Nephron (organoid): ENCODE measurements around the gene TENM4.

Experiments used
- H3K27ac Mint-ChIP-seq, 3 experiments: 2 replicates each; pipeline ENCODE4 v1.8.0; 2020; ENCODE audit warnings: mixed read lengths in 3 of 3, mild to moderate bottlenecking in 2 of 3, moderate library complexity in 1 of 3
- H3K27me3 Mint-ChIP-seq: 2 replicates; pipeline ENCODE4 v1.8.0; 2021; ENCODE audit warnings: low read depth, mild to moderate bottlenecking, moderate library complexity, mixed read lengths
- H3K36me3 Mint-ChIP-seq: 2 replicates; pipeline ENCODE4 v1.8.0; 2020; ENCODE audit warnings: low read depth, mixed read lengths
- H3K4me1 Mint-ChIP-seq: 2 replicates; pipeline ENCODE4 v1.8.0; 2020; ENCODE audit warnings: mixed read lengths
- H3K4me3 Mint-ChIP-seq, 3 experiments: 2 replicates each; pipeline ENCODE4 v1.8.0; 2020; ENCODE audit warnings: mild to moderate bottlenecking in 3 of 3, mixed read lengths in 3 of 3, moderate library complexity in 2 of 3
- H3K9me3 Mint-ChIP-seq: 2 replicates; pipeline ENCODE4 v1.8.0; 2020; ENCODE audit warnings: mixed read lengths
- CTCF ChIP-seq, 3 experiments: fragments of 200-600 bp; sonication (generic); IDR thresholded peaks; one replicate each; pipeline ENCODE4 v1.5.0; 2021; ENCODE audit warnings: antibody characterized with exemption in 3 of 3; ENCODE audit not compliant: unreplicated experiment in 3 of 3

The TENM4 gene

GRCh38 chr11:79047980-79048379 lies 392.9 kb downstream of the TENM4 start:
- Mint-ChIP-seq H3K27me3 (peaks cover 3% of the 10 kb centered on the region), H3K9me3 (no peaks in the 10 kb centered on the region), H3K36me3 (peaks cover 9% of the 10 kb centered on the region), H3K4me1 (peaks cover 75% of the 10 kb centered on the region), H3K4me3 (no peak overlapping the region), H3K27ac (no peak overlapping the region)
- no peak for TF ChIP-seq CTCF (IDR thresholded peaks at IDR 0.05; ENCODE audit: unreplicated experiment in 3 of 3)

GRCh38 chr11:79047321-79047720 lies 393.5 kb downstream of the TENM4 start:
- H3K4me1 Mint-ChIP-seq: peaks cover 78% of the 10 kb centered on the region
- H3K9me3 Mint-ChIP-seq: no peaks in the 10 kb centered on the region
- H3K36me3 Mint-ChIP-seq: peaks cover 12% of the 10 kb centered on the region
- no peak overlapping the region for H3K4me3 Mint-ChIP-seq
- H3K27me3 Mint-ChIP-seq: peaks cover 3% of the 10 kb centered on the region
- peak overlapping the region in 1 of 3 experiments; percentile 29 for H3K27ac Mint-ChIP-seq
- TF ChIP-seq CTCF (IDR thresholded peaks at IDR 0.05; ENCODE audit: unreplicated experiment in 3 of 3): no peak

- Mint-ChIP-seq H3K4me1 (peaks cover 70% of the 10 kb centered on the region), H3K36me3 (peaks cover 6% of the 10 kb centered on the region), H3K4me3 (no peak overlapping the region), H3K27ac (peak overlapping the region; percentile 14 to 70 (median 60)), H3K9me3 (no peaks in the 10 kb centered on the region), H3K27me3 (peaks cover 3% of the 10 kb centered on the region)
- TF ChIP-seq CTCF (IDR thresholded peaks at IDR 0.05; ENCODE audit: unreplicated experiment in 3 of 3): no peak
Measured at GRCh38 chr11:79046366-79046765, 394.5 kb downstream of the TENM4 start.

GRCh38 chr11:79045800-79046304 lies 395.0 kb downstream of the TENM4 start:
- TF ChIP-seq CTCF (IDR thresholded peaks at IDR 0.05; ENCODE audit: unreplicated experiment in 3 of 3): no peak
- Mint-ChIP-seq H3K27me3 (peaks cover under 1% of the 10 kb centered on the region), H3K4me3 (no peak overlapping the region), H3K4me1 (peaks cover 67% of the 10 kb centered on the region), H3K36me3 (peaks cover 6% of the 10 kb centered on the region), H3K9me3 (no peaks in the 10 kb centered on the region), H3K27ac (peak overlapping the region; percentile 14 to 70 (median 39))

- H3K4me3 Mint-ChIP-seq: no peak overlapping the region
- TF ChIP-seq CTCF (IDR thresholded peaks at IDR 0.05; ENCODE audit: unreplicated experiment in 3 of 3): no peak
- peaks cover 60% of the 10 kb centered on the region for H3K4me1 Mint-ChIP-seq
- peaks cover 6% of the 10 kb centered on the region for H3K36me3 Mint-ChIP-seq
- H3K27me3 Mint-ChIP-seq: no peaks in the 10 kb centered on the region
- no peaks in the 10 kb centered on the region for H3K9me3 Mint-ChIP-seq
- H3K27ac Mint-ChIP-seq: peak overlapping the region; percentile 14 to 70 (median 39)
Measured at GRCh38 chr11:79045018-79045799, 395.6 kb downstream of the TENM4 start.

- no peaks in the 10 kb centered on the region for H3K27me3 Mint-ChIP-seq
- no peak for TF ChIP-seq CTCF (IDR thresholded peaks at IDR 0.05; ENCODE audit: unreplicated experiment in 3 of 3)
- no peaks in the 10 kb centered on the region for H3K9me3 Mint-ChIP-seq
- no peak overlapping the region for H3K4me3 Mint-ChIP-seq
- peak overlapping the region; percentile 2 to 42 (median 11) for H3K27ac Mint-ChIP-seq
- peaks cover 6% of the 10 kb centered on the region for H3K36me3 Mint-ChIP-seq
- H3K4me1 Mint-ChIP-seq: peaks cover 62% of the 10 kb centered on the region
Measured at GRCh38 chr11:79044201-79044600, 396.6 kb downstream of the TENM4 start.
